ENCODE data around the gene KLHDC7A. TPM values are rescaled to one million over a fixed set of nuclear protein-coding genes. Genes with fewer than 3 reads are reported as not detected.

Gene KLHDC7A
- polyA plus RNA-seq, 1 experiment, result not detected

GRCh38 chr1:18464665-18465050, 16.1 kb upstream of the KLHDC7A start:
- DNase-seq (ENCODE audit: low read depth, low spot score), result no peak
- no peaks in the 10 kb centered on the region for H3K27me3 ChIP-seq (ENCODE audit: control insufficient read depth, insufficient read depth, low read length)
- CTCF ChIA-PET, result no interaction called here
- POLR2A ChIA-PET, result no interaction called here
- TF ChIP-seq CTCF (IDR thresholded peaks at IDR 0.05; ENCODE audit: low read depth, low read length), result no peak
- peaks cover 8% of the 10 kb centered on the region for H3K9me3 ChIP-seq (ENCODE audit: control insufficient read depth, insufficient read depth, low read length)
- H3K4me3 ChIP-seq (ENCODE audit: low read depth, low read length), result no peak overlapping the region
- H3K27ac ChIP-seq (ENCODE audit: low read depth, low read length), result no peak overlapping the region

GRCh38 chr1:18466676-18467075, 14.1 kb upstream of the KLHDC7A start:
- Histone ChIP-seq H3K27me3 (ENCODE audit: control insufficient read depth, insufficient read depth, low read length) (no peaks in the 10 kb centered on the region), H3K4me3 (ENCODE audit: low read depth, low read length) (no peak overlapping the region), H3K27ac (ENCODE audit: low read depth, low read length) (no peak overlapping the region), H3K9me3 (ENCODE audit: control insufficient read depth, insufficient read depth, low read length) (peaks cover 5% of the 10 kb centered on the region)
- POLR2A ChIA-PET, result no interaction called here
- CTCF ChIA-PET, result no interaction called here
- no peak for TF ChIP-seq CTCF (IDR thresholded peaks at IDR 0.05; ENCODE audit: low read depth, low read length)
- DNase-seq (ENCODE audit: low read depth, low spot score), result no peak

GRCh38 chr1:18468570-18468969, 12.2 kb upstream of the KLHDC7A start:
- Histone ChIP-seq H3K27ac (ENCODE audit: low read depth, low read length) (no peak overlapping the region), H3K27me3 (ENCODE audit: control insufficient read depth, insufficient read depth, low read length) (no peaks in the 10 kb centered on the region), H3K9me3 (ENCODE audit: control insufficient read depth, insufficient read depth, low read length) (peaks cover 5% of the 10 kb centered on the region), H3K4me3 (ENCODE audit: low read depth, low read length) (no peak overlapping the region)
- ChIA-PET POLR2A (no interaction called here), CTCF (no interaction called here)
- no peak for DNase-seq (ENCODE audit: low read depth, low spot score)
- no peak for TF ChIP-seq CTCF (IDR thresholded peaks at IDR 0.05; ENCODE audit: low read depth, low read length)

- CTCF ChIA-PET, result no interaction called here
- POLR2A ChIA-PET, result no interaction called here
Measured at GRCh38 chr1:18469514-18469913, 11.2 kb upstream of the KLHDC7A start.

GRCh38 chr1:18470671-18471355, 9.9 kb upstream of the KLHDC7A start:
- Histone ChIP-seq H3K9me3 (ENCODE audit: control insufficient read depth, insufficient read depth, low read length) (no peaks in the 10 kb centered on the region; the same call in 1 of the 2 replicates), H3K27ac (ENCODE audit: low read depth, low read length) (no peak overlapping the region), H3K27me3 (ENCODE audit: control insufficient read depth, insufficient read depth, low read length) (no peaks in the 10 kb centered on the region), H3K4me3 (ENCODE audit: low read depth, low read length) (no peak overlapping the region)
- POLR2A ChIA-PET, result no interaction called here
- no peak for TF ChIP-seq CTCF (IDR thresholded peaks at IDR 0.05; ENCODE audit: low read depth, low read length)
- DNase-seq (ENCODE audit: low read depth, low spot score), result no peak
- CTCF ChIA-PET, result no interaction called here

More at GRCh38 chr1:18469514-18469913, 11.2 kb upstream of the KLHDC7A start:
- no peak for TF ChIP-seq CTCF (IDR thresholded peaks at IDR 0.05; ENCODE audit: low read depth, low read length)
- Histone ChIP-seq H3K9me3 (ENCODE audit: control insufficient read depth, insufficient read depth, low read length) (peaks cover 4% of the 10 kb centered on the region), H3K27me3 (ENCODE audit: control insufficient read depth, insufficient read depth, low read length) (no peaks in the 10 kb centered on the region), H3K4me3 (ENCODE audit: low read depth, low read length) (no peak overlapping the region), H3K27ac (ENCODE audit: low read depth, low read length) (no peak overlapping the region)
- no peak for DNase-seq (ENCODE audit: low read depth, low spot score)
